Nephron (organoid): ENCODE results near the gene PDP2.

ENCODE experiments used
- H3K27ac Mint-ChIP-seq, 3 experiments: 2 replicates each; pipeline ENCODE4 v1.8.0; 2020; ENCODE audit warnings: mixed read lengths in 3 of 3, mild to moderate bottlenecking in 2 of 3, moderate library complexity in 1 of 3
- H3K27me3 Mint-ChIP-seq: 2 replicates; pipeline ENCODE4 v1.8.0; 2021; ENCODE audit warnings: low read depth, mild to moderate bottlenecking, moderate library complexity, mixed read lengths
- H3K36me3 Mint-ChIP-seq: 2 replicates; pipeline ENCODE4 v1.8.0; 2020; ENCODE audit warnings: low read depth, mixed read lengths
- H3K4me1 Mint-ChIP-seq: 2 replicates; pipeline ENCODE4 v1.8.0; 2020; ENCODE audit warnings: mixed read lengths
- H3K4me3 Mint-ChIP-seq, 3 experiments: 2 replicates each; pipeline ENCODE4 v1.8.0; 2020; ENCODE audit warnings: mild to moderate bottlenecking in 3 of 3, mixed read lengths in 3 of 3, moderate library complexity in 2 of 3
- H3K9me3 Mint-ChIP-seq: 2 replicates; pipeline ENCODE4 v1.8.0; 2020; ENCODE audit warnings: mixed read lengths
- CTCF ChIP-seq, 3 experiments: fragments of 200-600 bp; sonication (generic); IDR thresholded peaks; one replicate each; pipeline ENCODE4 v1.5.0; 2021; ENCODE audit warnings: antibody characterized with exemption in 3 of 3; ENCODE audit not compliant: unreplicated experiment in 3 of 3

Gene PDP2

GRCh38 chr16:66921729-66922450 is 41.6 kb downstream of the PDP2 start:
- H3K27ac Mint-ChIP-seq: peak overlapping the region in 1 of 3 experiments; percentile 47
- no peak for TF ChIP-seq CTCF (IDR thresholded peaks at IDR 0.05; ENCODE audit: unreplicated experiment in 3 of 3)
- no peak overlapping the region for H3K4me3 Mint-ChIP-seq
- no peaks in the 10 kb centered on the region for H3K36me3 Mint-ChIP-seq
- H3K27me3 Mint-ChIP-seq: peaks cover 61% of the 10 kb centered on the region
- no peaks in the 10 kb centered on the region for H3K9me3 Mint-ChIP-seq
- peaks cover 31% of the 10 kb centered on the region for H3K4me1 Mint-ChIP-seq

- Mint-ChIP-seq H3K4me3 (peak overlapping the region; percentile 13 to 49 (median 30)), H3K9me3 (no peaks in the 10 kb centered on the region), H3K27ac (peak overlapping the region in 1 of 3 experiments; percentile 32), H3K27me3 (peaks cover 70% of the 10 kb centered on the region), H3K36me3 (no peaks in the 10 kb centered on the region), H3K4me1 (peaks cover 36% of the 10 kb centered on the region)
- TF ChIP-seq CTCF (IDR thresholded peaks at IDR 0.05; ENCODE audit: unreplicated experiment in 3 of 3): no peak
Observed at GRCh38 chr16:66923247-66923731, 43.0 kb downstream of the PDP2 start.

- Mint-ChIP-seq H3K27ac (no peak overlapping the region), H3K4me1 (peaks cover 36% of the 10 kb centered on the region), H3K27me3 (peaks cover 70% of the 10 kb centered on the region), H3K36me3 (no peaks in the 10 kb centered on the region), H3K9me3 (no peaks in the 10 kb centered on the region), H3K4me3 (peak overlapping the region; percentile 13 to 49 (median 34))
- no peak for TF ChIP-seq CTCF (IDR thresholded peaks at IDR 0.05; ENCODE audit: unreplicated experiment in 3 of 3)
Observed at GRCh38 chr16:66923866-66924265, 43.6 kb downstream of the PDP2 start.

GRCh38 chr16:66924527-66925321 is 44.4 kb downstream of the PDP2 start:
- Mint-ChIP-seq H3K9me3 (no peaks in the 10 kb centered on the region), H3K27me3 (peaks cover 63% of the 10 kb centered on the region), H3K4me1 (peaks cover 30% of the 10 kb centered on the region), H3K27ac (no peak overlapping the region), H3K36me3 (no peaks in the 10 kb centered on the region), H3K4me3 (peak overlapping the region; percentile 38 to 77 (median 70))
- TF ChIP-seq CTCF (IDR thresholded peaks at IDR 0.05; ENCODE audit: unreplicated experiment in 3 of 3): peak; percentile 34 to 44 (median 37)

GRCh38 chr16:66925322-66925840 is 45.1 kb downstream of the PDP2 start, which contains the start of gene RRAD:
Gene RRAD, minus strand, starts transcription at chr16:66925535. Its CDS starts 356 bp downstream, at chr16:66925179.
- no peak within 1 kb of the TSS for H3K27ac Mint-ChIP-seq
- peaks cover 63% of the 10 kb centered on the region for H3K27me3 Mint-ChIP-seq

More at GRCh38 chr16:66925322-66925840, 45.1 kb downstream of the PDP2 start, which contains the start of gene RRAD:
- Mint-ChIP-seq H3K4me3 (peak within 1 kb of the TSS; percentile 77 to 85 (median 82)), H3K36me3 (no peaks in the 10 kb centered on the region), H3K9me3 (no peaks in the 10 kb centered on the region), H3K4me1 (peaks cover 30% of the 10 kb centered on the region)
- TF ChIP-seq CTCF (IDR thresholded peaks at IDR 0.05; ENCODE audit: unreplicated experiment in 3 of 3): no peak
